HUES48 (cell line): ENCODE data around the gene ZDHHC18.
"Not testable (repeated sequence)": the region's sequence is repeated elsewhere in the genome, so short reads cannot be mapped to it uniquely, and the experiment has no call there.

Source experiments
- H3K27ac ChIP-seq: one replicate; pipeline ENCODE4 v1.7.0; 2013; ENCODE audit warnings: low read depth, low read length, inconsistent platforms
- H3K27me3 ChIP-seq: 2 replicates; pipeline ENCODE4 v1.6.1; 2013; ENCODE audit warnings: mild to moderate bottlenecking, low read length; ENCODE audit not compliant: control insufficient read depth, insufficient read depth
- H3K36me3 ChIP-seq: 2 replicates; pipeline ENCODE4 v1.6.1; 2013; ENCODE audit warnings: low read length; ENCODE audit not compliant: control insufficient read depth, insufficient read depth
- H3K4me1 ChIP-seq: 2 replicates; pipeline ENCODE4 v1.6.1; 2013; ENCODE audit warnings: mild to moderate bottlenecking, low read length; ENCODE audit not compliant: control insufficient read depth, insufficient read depth
- H3K4me3 ChIP-seq: 2 replicates; pipeline ENCODE4 v1.5.1; 2013; ENCODE audit warnings: mild to moderate bottlenecking, low read depth, low read length
- H3K9ac ChIP-seq: 2 replicates; pipeline ENCODE4 v1.6.1; 2013; ENCODE audit warnings: mild to moderate bottlenecking, low read depth, low read length, moderate library complexity
- H3K9me3 ChIP-seq: 2 replicates; pipeline ENCODE4 v1.6.1; 2013; ENCODE audit warnings: low read length; ENCODE audit not compliant: control insufficient read depth, insufficient read depth

Gene ZDHHC18

DNA sequence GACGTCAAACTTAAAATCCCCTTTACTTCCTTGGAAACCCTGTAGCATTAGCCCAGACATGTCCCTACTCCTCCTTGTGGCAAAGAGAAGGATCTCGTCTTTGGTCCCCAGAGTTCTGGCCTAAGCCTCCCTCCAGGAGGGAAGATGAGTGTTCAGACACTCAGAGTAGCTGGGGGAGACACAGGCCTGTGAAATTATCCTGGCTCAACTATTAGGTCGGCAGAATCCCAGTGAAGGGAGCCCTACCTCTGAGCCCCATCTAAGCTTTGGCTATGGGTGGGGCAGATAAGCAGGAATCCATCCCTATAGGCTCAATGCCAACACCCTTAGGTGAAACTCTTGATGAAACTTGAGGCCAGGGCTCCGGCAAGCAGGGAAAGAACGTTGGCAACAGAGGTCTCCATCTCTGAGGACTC, 34.8 kb downstream of the ZDHHC18 start:
- Histone ChIP-seq H3K27me3 (peaks cover 11% of the 10 kb centered on the region), H3K9me3 (no peaks in the 10 kb centered on the region), H3K27ac (no peak overlapping the region), H3K9ac (no peak overlapping the region), H3K4me1 (peaks cover 9% of the 10 kb centered on the region), H3K4me3 (no peak overlapping the region), H3K36me3 (no peaks in the 10 kb centered on the region)

DNA sequence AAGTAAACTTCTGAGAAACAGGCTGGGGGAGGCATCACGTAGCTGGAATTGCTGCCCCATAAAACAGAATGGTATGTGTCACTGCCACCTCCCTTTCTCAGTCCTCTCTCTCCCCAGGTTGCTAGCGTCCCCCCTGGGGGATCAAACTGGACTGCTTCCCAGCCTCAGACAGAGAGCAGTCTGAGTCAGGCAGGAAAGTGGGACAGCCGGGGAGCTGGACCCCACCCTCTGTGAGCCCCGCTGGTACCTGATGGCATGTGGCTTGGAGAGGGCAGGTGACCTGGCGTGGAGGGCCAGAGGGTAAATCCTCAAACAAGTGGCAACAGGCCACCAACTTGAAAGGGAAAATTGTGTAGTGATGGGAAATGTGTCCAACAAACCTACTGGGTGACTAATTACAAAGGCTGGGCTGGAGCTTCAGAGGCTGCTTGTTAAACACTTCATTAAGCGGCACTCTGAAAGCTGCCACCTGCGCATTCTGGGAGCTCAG, 35.4 kb downstream of the ZDHHC18 start:
- Histone ChIP-seq H3K4me3 (no peak overlapping the region), H3K27ac (no peak overlapping the region), H3K9ac (no peak overlapping the region), H3K9me3 (no peaks in the 10 kb centered on the region), H3K4me1 (peaks cover 7% of the 10 kb centered on the region), H3K36me3 (no peaks in the 10 kb centered on the region), H3K27me3 (peaks cover 11% of the 10 kb centered on the region)

DNA sequence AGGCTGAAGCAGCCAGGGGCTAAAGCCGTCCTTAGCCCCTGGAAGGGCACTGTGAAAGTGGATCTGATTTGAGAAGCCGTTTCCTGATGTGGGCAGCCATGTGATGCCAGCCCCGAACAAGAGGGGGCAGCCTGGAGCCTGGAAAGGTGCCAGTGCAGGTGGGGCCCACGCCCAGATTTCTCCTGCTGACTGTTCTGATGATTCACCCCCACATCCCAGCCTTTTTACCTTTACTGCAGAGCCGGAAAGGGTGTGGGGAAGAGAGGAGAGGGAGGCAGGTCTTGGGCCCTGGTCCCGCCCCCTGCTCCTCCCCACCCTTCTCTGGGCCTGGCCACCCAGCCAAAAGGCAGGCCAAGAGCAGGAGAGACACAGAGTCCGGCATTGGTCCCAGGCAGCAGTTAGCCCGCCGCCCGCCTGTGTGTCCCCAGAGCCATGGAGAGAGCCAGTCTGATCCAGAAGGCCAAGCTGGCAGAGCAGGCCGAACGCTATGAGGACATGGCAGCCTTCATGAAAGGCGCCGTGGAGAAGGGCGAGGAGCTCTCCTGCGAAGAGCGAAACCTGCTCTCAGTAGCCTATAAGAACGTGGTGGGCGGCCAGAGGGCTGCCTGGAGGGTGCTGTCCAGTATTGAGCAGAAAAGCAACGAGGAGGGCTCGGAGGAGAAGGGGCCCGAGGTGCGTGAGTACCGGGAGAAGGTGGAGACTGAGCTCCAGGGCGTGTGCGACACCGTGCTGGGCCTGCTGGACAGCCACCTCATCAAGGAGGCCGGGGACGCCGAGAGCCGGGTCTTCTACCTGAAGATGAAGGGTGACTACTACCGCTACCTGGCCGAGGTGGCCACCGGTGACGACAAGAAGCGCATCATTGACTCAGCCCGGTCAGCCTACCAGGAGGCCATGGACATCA, 36.5 kb downstream of the ZDHHC18 start, which contains the start of gene SFN:
TSS of gene SFN (plus strand) at position 369 of the 904 bp plus-strand sequence. CDS start at position 433, 64 bp downstream.
- peak within 1 kb of the TSS; percentile 33 for H3K27ac ChIP-seq
- H3K9ac ChIP-seq = no peak within 1 kb of the TSS
- no peaks in the 10 kb centered on the region for H3K36me3 ChIP-seq
- H3K9me3 ChIP-seq = no peaks in the 10 kb centered on the region
- peak within 1 kb of the TSS; percentile 92 for H3K4me3 ChIP-seq
- H3K4me1 ChIP-seq = peaks cover 3% of the 10 kb centered on the region
- H3K27me3 ChIP-seq = peaks cover 11% of the 10 kb centered on the region

DNA sequence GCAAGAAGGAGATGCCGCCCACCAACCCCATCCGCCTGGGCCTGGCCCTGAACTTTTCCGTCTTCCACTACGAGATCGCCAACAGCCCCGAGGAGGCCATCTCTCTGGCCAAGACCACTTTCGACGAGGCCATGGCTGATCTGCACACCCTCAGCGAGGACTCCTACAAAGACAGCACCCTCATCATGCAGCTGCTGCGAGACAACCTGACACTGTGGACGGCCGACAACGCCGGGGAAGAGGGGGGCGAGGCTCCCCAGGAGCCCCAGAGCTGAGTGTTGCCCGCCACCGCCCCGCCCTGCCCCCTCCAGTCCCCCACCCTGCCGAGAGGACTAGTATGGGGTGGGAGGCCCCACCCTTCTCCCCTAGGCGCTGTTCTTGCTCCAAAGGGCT, 37.2 kb downstream of the ZDHHC18 start:
- Histone ChIP-seq H3K4me1 (peaks cover 3% of the 10 kb centered on the region), H3K27ac (no peak overlapping the region), H3K9me3 (no peaks in the 10 kb centered on the region), H3K36me3 (no peaks in the 10 kb centered on the region), H3K9ac (no peak overlapping the region), H3K27me3 (peaks cover 11% of the 10 kb centered on the region), H3K4me3 (peak overlapping the region; percentile 92; the same call in 1 of the 2 replicates)

DNA sequence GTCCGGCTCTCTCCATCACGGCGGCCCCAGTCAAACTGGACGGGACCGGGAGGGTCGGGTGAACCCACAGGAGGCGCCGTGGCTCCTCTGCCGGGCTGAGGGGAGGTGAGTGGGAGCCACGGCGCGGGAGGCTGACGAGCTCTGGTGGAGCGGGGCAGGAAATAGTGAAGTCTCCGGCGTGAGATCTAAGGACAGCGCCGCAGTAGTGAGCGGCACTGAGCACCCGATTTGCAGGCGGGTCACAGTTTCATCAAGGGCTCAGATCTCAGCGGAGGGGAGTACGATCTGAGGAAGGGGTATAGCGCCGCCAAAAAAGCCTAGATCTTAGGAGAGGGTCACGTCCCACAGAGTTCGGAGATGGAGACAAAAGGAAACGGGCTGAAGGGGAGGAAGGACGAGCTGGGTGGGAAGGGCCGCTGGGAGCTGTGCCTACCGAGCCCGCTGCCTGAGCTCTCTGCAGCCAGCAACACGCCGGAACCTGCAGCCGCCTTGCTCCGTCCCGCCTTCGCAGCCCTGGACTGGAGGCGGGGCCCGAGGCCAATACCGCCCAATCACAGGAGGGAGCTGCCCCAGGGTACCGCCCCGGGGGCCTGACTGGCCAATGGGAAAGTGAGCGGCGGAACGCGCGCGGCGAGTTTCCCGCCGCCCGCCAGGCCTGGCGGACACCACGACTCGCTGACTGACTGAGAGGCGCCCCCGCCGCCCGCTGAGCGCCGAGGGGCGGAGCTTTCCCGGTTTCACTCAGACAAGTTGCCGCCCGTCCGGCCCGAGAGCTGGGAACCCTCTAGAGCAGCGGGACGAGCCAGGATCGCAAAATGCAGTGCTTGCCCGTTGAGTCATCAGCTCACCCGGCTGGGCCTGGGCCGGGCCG, 38.4 kb downstream of the ZDHHC18 start:
- Histone ChIP-seq H3K27me3 (peaks cover 11% of the 10 kb centered on the region), H3K9ac (peak overlapping the region; percentile 79), H3K4me1 (peaks cover 3% of the 10 kb centered on the region), H3K4me3 (peak overlapping the region; percentile 92), H3K9me3 (no peaks in the 10 kb centered on the region), H3K27ac (peak overlapping the region; percentile 92), H3K36me3 (no peaks in the 10 kb centered on the region)

DNA sequence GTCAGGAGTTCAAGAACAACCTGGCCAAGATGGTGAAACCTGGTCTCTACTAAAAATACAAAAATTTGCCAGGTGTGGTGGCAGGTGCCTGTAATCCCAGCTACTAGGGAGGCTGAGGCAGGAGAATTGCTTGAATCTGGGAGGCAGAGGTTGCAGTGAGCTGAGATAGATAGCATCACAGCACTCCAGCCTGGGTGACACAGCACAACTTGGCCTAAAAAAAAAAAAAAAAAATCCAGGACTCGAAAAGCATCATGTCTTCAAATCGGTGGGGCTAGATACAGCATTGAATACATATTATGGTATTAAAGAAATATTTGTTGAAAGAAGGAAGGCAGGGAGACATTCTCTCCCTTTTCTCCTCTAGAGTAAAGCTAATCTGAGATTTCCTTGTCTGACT, 46.6 kb downstream of the ZDHHC18 start:
- not testable (repeated sequence) for H3K9ac ChIP-seq, H3K9me3 ChIP-seq, H3K4me3 ChIP-seq, H3K27me3 ChIP-seq, H3K4me1 ChIP-seq, H3K27ac ChIP-seq, H3K36me3 ChIP-seq

DNA sequence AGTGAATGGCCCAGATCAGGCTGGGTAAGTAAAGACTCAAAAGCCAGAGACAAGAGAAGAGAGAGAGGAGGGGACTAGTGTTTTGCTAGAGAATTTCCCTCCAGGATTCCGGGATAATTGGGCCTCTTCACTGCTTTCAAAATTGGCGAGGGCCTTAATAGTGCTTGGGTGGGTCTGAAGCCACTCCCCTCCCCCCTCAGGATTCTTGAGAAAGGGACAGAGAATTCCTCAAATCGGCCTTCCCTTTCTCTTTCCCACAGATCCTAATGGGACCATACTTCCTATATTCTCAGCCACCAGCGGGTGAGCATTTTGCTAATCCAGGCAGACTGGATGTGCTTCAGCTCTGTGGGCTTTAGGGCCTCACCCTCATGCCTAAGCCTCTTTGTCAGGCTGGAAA, 48.4 kb downstream of the ZDHHC18 start:
- Histone ChIP-seq H3K27ac (peak overlapping the region; percentile 37), H3K27me3 (no peaks in the 10 kb centered on the region), H3K4me1 (no peaks in the 10 kb centered on the region), H3K9me3 (no peaks in the 10 kb centered on the region), H3K36me3 (peaks cover 18% of the 10 kb centered on the region), H3K9ac (no peak overlapping the region), H3K4me3 (no peak overlapping the region)

DNA sequence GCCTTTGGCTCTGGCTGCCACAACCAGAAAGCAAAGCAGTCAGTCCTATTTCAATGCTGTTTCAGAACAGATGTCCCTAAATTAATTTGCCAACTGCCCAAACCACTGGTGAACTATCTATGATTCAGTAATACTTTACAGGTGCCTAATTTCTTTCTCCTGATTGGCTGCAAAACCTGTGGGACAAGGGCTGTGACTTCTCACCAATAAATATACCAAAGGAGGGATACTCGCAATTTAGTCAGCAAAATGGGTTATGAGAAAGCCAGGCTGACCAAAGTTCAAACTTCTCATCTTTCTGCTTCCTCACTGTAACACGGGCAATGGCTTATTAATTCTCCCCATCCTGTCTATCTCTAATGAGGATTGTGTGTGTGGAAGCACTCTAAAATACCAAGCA, 50.8 kb downstream of the ZDHHC18 start:
- Histone ChIP-seq H3K4me3 (no peak overlapping the region), H3K4me1 (no peaks in the 10 kb centered on the region)

DNA sequence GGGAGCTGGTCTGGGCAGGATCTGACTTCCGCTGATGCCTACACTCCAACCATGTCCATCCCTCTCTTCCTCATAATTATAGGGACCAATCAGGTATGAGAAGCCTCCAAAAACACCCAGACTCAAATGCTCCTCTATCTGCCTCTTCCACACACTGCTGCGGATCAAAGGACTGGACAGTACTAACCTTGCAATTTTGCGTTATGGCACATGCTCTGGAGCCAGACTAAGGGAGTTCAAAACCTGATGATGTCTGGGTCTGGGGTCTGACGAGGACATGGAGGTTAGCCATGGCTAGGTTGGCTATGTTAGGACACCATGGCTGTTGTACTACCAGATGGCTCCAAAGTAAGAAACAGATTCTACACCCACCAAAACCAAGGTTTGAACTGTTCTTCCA, 53.3 kb downstream of the ZDHHC18 start:
- Histone ChIP-seq H3K4me3 (no peak overlapping the region), H3K9me3 (no peaks in the 10 kb centered on the region), H3K36me3 (peaks cover 65% of the 10 kb centered on the region), H3K9ac (no peak overlapping the region), H3K27ac (no peak overlapping the region), H3K4me1 (no peaks in the 10 kb centered on the region), H3K27me3 (no peaks in the 10 kb centered on the region)

More for the DNA sequence above, 50.8 kb downstream of the ZDHHC18 start:
- Histone ChIP-seq H3K9ac (no peak overlapping the region), H3K27ac (no peak overlapping the region), H3K9me3 (no peaks in the 10 kb centered on the region), H3K36me3 (peaks cover 41% of the 10 kb centered on the region), H3K27me3 (no peaks in the 10 kb centered on the region)

DNA sequence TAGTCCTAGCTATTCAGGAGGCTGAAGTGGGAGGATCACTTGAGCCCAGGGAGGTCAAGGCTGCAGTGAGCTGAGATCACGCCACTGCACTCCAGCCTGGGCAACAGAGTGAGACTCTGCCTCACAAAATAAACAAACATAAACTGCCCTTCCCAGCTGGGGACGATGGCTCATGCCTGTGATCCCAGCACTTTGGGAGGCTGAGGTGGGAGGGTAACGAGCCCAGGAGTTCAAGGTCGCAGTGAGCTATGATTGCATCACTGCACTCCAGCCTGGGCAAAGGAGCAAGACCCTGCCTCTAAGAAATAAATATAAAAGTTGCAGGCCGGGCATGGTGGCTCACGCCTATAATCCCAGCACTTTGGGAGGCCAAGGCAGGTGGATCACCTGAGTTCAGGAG, 55.1 kb downstream of the ZDHHC18 start:
- H3K36me3 ChIP-seq = peaks cover 80% of the 10 kb centered on the region
- not testable (repeated sequence) for H3K9ac ChIP-seq, H3K27ac ChIP-seq, H3K4me3 ChIP-seq, H3K27me3 ChIP-seq, H3K9me3 ChIP-seq, H3K4me1 ChIP-seq
